Activated CD8-positive, alpha-beta memory T cell treated with anti-CD3 and anti-CD28 coated beads, Interleukin-2, amount 50 U/mL, for 48 hours (primary cell): ENCODE data around the gene FLNA.

Source experiments
- DNase-seq: peaks from one replicate; pipeline ENCODE4 v3.0.0-alpha.2; 2020

FLNA gene

DNA sequence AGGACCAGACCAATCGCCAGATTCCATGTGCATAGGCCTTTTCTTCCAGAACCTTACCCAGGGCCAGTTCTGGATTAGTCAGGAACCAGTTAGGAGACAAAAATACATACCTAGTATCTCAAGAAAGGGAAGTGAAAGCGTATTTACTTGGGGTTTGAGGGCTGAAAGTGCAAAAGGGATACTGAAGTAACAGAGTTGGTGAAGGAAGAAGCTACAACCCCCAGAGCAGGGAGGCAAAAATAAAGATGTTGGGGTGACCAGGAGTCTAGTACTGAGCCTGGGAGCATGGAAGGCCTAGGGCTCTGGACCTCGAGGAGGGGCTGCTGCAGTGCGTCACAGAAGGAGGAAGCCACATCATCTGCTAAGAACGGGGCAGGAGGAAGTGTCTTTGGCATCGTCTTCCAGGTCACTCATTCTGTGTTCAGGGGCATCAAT lies 40.6 kb downstream of the FLNA start:
- no peak for DNase-seq

DNA sequence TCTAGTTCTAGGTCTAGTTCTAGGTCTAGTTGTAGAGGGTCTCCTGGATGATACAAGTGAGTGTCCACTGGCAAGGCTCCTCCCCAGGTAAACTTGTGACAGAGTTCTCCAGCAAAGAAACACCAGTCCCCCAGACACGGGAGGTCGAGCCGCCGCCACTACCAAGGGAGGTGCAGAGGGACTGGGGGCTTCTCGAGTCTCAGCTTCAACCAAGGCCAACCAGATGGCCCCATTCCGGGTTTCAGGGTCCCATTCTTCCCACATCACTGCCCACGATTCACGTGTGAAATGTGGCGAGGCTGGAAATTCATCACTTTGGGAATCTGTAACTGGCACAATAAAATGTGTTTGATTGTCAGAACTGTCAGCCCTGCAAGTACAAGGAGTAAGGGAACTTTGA lies 41.3 kb downstream of the FLNA start:
- no peak for DNase-seq

DNA sequence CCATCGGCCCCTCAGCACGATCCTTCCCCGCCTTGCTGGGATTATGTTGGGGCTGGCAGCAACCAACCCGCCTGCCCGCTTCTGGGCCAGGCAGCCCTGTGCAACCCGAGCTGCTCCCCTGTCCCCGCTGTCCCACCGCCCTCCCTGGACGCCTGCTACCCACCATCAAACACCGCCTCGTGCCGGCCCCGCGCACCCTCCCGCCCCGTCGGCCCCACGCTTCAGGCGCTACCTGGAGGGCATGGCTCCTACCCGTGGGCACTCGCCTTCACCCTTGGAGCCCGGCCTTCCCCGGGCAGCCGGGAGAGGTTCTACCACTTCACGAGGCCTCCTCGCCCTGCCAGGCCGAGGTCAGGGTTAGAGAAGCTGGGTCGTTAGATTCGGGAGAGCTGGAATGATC lies 41.9 kb downstream of the FLNA start:
- DNase-seq = no peak

DNA sequence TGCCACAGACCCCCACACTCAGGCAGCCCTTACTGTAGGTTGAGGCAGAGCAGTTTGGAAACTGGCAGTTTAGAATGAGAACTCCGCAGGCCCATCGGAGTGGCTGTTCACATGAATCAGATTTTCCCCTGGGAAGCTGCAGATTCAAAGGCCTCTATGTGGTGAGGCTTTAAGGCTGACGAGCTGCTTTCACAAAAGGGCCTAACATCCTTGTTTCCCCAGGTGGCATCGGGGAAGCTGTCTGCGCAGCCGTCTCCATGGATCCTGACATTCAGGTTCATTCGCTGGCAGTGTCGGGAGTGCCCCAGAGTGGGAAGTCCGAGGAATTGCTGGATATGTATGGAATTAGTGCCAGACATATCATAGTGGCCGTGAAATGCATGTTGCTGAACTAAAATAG lies 45.1 kb downstream of the FLNA start:
- DNase-seq = no peak

DNA sequence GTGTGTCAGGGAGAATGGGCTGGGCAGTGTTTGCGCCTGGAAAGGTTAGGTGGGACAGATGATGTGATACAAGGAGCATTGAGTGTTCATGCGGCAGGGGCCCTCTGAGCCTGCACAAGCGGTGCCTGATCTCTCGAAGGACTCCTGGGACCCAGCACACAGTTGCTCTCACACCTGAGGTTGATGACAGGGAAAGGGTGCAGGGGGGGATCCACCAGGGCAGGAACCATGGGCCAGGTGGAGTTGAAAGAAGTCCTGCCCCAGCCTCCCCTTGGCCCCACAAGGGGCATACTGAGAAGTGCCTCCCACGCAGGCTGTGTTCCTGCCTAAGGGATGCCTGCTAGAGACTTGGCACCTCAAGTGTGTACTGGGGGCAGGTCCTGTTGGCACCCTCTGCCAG lies 45.8 kb downstream of the FLNA start:
- DNase-seq = no peak

DNA sequence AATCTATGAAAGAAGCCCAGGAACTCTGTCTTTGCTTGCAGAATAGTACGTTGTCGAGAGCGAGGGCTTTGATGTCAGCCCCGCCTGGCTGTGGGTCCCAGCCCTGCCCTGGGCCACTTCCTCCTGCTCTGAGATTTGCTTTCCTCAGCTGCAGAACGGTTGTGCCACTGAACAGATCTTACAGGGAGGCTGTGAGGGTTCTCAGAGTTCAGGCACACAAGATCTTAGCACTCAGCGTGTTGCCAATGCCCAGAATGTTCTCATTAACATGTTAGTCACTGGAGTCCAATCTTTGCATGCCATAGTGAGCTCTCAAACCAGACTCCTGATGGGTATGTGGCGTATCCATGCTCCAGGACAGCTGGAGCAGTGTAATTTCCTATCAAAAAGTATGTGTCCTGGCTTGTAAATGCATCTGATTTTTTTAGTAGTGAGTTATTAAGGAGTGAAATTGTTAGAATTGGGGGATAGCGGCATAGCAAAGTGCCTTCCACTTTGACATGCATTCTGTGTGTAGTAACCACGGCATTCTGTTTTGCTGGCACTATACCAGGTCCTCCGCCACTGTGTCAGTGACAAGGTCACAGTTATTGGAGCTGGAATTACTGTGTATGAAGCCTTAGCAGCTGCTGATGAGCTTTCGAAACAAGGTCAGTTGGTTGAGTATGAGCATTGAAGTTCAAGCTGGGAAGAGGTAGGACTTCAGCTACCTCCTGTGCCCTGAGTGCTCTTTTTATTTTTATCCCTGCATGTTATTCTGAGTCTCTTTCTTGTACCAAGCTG lies 47.2 kb downstream of the FLNA start:
- DNase-seq = no peak

DNA sequence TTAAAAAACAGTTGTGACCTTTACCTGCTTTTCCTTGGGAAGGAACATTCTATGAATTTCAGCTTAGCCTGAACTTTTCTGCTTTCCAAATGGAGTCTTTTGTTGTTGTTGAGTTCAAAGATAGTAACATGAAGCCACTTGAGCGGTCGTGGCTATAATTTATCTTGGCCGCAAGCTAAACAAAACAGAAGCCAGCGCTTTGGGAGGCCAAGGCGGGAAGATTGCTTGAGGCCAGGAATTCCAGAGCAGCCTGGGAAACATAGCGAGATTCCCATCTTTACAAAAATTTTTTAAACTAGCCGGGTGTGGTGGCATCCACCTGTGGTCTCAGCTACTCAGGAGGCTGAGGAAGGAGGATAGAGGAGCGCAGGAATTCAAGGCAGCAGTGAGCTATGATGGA lies 48.9 kb downstream of the FLNA start:
- DNase-seq = no peak

DNA sequence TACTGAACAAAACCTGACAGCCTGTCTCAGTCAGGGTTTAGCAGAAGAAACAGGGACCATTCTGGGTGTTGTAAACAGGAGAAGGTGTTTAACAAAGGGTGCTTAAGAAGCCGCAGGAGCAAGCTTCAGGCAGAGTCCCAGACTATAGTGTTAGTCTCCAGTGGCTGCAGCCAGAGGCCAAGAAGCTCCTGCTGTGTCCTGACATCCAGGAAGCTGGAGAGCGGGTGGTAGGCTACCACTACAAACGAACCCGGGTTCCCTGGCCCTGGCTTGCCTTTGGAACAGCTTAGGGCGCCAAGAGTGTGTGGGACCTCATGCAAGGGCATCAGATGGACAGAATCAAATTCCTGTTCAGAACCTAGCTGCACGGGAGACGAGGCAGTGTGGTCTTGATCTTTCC lies 50.9 kb downstream of the FLNA start:
- DNase-seq = no peak

DNA sequence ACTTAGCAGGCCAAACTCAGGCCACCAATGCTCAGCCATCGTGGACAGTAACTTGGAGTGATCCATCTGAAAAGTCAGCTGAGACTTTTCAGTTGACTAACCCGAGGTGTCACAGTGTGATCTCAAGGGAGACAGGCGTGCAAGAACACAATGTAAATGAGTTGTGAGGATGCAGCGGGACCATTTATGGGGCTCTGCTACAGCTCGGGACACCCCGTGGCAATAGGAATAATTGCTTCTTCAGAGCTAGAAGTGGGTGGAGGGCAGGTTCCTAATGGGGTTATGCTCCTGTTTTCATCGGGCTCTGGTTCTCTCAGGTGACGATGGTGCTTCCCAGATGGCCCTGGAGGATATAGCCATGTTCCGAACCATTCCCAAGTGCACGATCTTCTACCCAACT lies 51.5 kb downstream of the FLNA start:
- no peak for DNase-seq

DNA sequence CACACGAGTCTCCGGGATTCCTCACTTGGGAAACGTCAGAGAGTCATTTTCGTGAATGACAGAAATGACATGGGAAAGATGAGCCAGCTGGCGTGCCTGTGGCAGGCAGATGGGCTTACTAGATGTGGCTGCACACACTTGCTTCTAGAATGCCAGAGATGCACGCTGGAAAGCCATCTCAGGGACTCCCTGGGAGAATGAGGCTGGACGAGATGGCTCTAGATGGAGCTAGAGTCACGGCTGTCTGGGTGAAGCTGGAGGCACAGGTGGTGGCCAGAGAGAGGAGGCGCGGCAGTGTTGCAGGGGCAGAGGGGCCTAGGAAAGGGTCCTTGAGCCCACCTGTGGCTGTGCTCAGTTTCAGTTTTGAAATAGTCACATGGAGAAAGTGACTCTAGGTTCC lies 52.8 kb downstream of the FLNA start:
- no peak for DNase-seq

DNA sequence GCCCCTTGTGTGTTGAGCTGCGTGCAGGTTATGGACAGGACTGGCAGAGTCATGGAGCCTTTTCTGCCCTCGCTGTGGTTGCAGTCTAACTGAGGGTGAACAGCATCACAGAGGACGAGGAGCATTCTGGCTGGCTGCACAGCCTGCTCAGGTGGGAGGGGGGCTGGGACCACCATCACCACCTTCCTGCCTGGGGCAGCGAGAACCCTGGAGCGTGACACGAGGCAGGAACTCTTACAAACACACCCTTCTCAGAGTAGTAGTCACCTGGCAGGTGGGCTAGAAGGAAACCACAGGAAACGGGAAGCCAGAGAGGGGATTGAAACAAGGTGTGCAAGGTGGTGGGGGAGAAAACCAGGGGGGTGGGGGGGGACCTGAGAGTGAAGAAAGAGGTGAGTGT lies 53.3 kb downstream of the FLNA start:
- DNase-seq = no peak

DNA sequence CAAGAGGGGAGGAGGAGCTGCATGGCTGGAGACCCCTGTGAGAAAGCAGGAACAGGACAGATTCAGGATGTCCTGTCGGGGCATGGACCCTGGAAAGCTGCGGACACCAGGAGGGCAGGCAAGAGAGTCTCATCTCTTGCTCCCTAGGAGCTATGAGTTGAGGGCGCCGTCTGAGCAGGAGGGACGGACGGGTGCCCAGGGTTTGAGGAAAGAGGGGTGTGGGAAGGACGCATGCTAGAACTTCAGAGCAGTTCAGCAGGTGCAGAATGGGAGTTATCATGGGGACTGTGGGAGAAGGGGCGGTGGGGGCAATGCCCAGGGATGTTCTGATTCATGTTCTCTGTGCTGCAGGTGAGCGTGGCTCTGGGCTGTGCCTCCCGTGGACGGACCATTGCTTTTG lies 54.0 kb downstream of the FLNA start:
- no peak for DNase-seq

DNA sequence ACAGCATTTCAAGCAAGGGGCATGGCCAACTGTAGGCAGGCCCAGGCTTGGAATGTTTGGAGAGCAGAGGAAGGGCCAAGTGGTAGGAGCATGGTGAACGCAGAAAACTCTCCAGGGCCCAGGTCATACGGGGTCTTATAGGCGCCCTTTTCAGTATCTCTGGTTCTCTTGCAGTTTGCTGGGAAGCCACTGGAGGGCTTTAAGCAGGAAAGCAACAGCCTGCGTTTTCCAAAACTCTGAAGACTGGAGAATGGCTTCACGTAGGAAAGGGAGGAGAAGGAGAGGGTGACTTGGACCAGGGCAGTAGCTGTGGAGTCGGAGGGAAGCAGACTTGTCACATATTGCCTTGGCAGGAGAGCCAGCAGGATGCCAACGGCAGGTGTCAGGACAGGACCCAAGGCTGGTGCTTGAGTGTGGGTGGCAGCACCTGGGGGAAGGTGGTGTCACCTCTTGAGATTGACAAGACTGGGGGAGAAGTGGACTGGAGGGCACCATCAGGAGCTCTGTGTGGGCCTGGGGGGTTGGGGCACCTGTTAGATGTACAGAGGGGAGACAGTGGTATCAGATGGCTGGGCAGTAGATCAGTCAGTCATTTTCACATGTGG lies 56.9 kb downstream of the FLNA start:
- DNase-seq = no peak

DNA sequence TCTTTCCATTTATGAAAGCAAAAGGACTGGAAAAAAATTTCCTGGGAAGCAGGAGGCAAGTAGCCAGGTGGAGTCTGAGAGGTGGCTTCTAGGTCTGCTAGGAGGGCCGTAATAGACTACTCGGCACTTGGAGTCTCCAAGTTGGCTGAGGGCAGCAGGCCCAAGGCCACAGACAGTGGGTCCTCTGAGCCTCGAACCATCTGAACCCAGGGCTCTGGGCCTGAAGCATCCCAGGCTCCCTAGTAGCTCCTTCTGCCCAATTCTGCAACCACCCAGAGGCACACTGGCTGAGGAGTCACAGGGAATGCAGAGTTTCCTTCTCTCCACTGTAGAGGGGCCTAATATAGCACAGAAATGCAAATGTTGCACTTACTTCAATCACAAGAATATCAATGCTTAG lies 59.0 kb downstream of the FLNA start:
- DNase-seq = no peak

DNA sequence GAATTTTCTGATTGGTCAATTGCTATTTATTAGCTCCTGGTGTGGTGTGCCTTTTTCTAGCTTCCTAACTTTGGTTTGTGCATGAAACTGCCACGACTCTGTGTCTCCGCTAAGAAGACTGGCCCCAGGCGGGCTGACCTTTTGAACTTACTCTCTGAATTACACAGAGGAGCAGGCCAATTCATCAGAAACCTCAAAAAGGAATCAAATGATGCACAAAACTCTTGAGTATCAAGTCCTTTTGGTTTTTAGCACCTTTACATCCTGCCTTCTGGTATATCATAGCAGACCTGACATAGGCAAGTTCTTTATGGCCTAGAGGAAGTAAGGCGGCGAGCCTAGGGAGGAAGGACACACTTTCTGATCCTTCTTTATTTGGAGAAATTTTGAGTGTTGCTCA lies 61.3 kb downstream of the FLNA start:
- no peak for DNase-seq

DNA sequence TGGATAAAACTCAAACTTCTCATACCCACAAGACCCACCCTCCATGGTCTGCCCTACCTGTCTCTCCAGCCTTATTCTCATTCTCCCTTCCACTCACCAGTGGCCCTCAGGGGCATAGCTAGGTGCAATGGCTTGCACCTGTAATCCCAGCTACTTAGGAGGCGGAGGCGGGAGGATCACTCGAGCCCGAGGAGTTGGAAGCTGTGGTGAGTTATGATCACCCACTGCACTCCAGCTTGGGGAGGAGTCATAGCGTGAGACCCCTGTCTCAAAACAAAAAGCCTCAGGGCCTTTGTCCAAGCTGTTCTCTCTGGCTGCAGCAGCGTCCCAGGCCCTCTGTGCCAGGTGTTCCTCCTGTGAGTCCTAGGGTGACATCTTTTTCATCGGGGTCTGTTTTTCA lies 62.3 kb downstream of the FLNA start:
- no peak for DNase-seq

DNA sequence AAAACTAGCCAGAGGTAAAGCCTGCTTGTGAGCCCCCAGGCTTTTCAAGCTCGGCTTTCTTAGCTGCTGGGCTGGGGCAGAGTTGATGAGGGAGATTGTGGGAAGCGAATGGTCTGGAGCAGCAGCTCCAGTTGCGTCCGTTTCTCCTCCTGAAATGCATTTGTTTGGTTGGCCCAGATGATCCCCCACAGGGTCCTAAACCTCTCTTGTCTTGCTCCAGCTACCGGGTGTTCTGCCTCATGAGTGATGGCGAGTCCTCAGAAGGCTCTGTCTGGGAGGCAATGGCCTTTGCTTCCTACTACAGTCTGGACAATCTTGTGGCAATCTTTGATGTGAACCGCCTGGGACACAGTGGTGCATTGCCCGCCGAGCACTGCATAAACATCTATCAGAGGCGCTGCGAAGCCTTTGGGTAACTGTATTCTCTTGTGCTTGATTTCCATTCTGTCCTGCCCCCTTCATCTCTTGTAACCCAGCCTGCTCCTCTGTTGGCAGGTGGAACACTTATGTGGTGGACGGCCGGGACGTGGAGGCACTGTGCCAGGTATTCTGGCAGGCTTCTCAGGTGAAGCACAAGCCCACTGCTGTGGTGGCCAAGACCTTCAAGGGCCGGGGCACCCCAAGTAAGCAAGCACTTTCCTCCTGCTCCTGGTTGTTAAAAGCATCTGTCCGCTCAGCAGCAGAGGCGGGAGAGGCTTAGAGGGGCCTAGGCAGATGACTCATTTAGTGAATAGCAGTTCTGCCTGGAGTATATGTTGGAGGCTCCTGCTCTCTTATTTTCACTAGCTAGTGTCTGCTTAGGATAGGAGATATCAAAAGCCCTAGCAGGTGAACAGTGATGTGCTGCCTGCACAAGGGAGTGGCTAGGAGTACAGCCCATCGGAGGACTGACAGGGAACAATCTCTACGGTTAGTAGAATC lies 63.6 kb downstream of the FLNA start:
- no peak for DNase-seq

DNA sequence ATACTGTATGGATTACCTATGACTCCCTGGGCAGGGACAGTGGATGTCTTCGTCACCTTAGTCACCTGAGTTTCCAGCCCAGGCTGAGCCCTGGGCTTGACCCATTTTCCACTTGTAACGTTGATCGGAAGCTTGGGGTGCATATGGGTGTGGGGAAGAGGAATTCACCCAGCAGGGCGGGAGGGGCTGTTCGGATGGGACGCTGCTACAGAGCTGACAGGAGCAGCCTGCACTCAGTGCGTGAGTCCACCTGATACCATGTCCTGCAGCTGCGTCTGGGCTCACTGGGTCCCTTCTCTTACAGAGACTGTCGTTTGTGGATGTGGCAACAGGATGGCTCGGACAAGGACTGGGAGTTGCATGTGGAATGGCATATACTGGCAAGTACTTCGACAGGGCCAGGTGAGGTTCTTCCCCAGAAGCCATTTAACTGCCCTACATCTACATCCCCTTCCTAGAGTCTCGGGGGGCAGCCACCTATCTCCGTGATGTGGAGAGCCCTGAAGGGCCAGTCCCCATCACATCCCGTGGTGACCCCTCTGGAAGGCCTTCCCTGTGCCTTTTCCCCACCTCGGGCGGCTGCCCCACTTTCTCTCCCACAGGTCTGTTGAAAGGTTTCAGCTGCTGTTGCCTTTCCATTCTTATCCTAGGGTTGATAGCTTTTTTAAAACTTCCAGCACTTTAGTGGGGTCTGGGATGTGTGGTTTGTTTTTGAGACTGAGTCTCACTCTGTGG lies 65.2 kb downstream of the FLNA start:
- no peak for DNase-seq

DNA sequence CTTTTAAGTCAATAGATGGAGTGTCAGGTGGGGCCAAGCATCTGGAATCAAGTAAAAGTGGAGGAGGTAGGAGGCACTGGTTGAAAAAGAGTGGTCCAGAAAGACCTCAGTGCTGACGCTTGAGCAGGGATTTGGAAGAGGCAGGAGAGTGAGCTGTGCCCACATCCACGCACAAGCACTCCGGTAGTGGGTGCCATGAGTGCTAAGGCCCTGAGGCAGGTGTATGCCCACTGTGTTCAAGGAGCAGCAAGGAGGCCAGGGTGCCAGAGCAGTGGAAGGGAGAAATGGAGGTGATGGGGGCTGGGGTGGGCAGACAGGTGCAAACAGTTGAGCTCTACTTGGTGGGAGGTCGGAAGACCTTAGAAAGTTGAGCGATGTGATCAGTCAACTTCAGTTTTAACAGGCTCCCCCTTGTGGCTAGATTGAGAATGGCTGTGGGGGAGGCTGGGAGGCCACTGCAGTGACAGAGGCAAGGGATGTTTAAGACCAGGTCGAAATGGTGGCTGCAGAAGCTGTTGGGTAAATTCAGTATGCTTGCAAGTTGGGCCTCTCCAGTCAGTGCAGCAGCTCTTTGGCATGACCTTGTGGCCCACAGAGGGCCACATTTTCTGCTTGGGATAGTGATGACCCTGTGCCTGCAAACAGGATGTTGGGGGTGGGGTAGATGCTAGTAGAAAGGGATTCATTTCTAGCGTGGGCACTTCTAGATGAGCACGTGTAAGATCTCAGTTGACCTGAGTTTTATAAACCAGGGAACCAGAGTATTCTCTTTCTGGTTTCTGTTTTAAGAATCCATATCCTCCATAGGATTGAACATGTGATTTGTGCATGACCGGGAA lies 66.1 kb downstream of the FLNA start:
- DNase-seq = peak; percentile 86

DNA sequence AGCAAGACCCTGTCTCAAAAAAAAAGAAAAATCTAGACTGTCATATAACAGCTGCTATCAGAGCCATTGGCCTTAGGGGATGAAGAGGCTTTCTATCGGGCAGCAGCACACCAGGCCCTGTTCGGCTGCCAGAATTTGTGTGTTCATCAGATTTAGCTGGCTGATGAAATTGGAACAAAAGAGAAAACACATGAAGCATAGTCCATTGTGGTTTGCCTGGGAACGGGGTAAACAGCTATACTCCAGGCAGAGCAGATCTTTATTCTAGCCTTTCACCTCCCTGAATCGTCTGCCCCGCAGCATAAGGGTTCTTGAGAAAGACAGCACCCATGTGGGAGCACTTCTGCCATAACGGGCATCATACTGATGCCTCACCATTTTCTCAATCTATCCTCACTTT lies 67.2 kb downstream of the FLNA start:
- DNase-seq = no peak

DNA sequence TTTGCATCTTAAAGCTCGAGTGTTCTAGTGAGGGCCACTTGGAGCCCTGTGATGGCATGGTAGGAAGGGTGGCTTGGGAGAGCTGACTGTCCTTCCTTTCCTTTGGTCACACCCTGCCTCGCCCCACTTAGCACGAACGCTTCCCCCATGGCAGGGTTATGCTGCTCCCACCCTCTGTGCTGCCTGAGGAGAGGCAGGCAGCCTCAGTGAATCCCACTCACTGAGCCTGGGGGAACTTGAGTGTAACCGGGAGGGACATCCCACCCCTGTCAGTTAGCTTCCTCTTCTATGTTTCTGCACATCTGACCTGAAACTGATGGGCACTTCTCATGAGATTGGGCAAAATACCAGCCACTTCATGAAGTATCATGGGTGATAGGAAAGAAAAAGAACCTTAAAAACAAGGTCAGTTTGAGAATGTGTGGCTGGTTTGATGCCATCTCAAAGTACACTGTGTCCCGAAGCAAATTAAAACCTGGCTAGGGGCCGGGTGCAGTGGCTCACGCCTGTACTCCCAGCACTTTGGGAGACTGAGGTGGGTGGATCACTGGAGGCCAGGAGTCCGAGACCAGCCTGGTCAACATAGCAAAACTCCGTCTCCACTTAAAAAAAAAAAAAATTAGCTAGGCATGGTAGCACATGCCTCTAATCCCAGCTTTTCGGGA lies 68.8 kb downstream of the FLNA start:
- no peak for DNase-seq

DNA sequence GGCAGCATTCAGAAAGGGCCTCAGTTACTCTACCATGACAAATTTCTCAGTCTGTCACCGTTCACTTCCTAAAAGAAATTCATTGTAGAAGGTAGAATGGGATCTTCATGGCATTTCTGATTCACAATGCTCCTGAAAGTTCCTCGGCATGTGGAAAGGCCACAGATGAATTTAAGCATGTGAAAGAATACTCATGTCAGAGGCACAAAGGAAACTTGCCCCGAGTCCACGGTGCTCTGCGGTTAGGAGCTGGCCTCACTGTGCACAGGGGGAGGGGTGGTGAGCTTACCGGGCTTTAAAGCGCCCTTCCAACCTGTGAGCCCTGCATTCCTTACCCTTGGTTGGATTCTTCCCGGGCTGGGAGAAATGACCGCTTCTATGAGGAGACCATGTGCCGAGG lies 69.6 kb downstream of the FLNA start:
- no peak for DNase-seq
